ENCODE results near the gene GGT1. TPM values are rescaled to one million over a fixed set of nuclear protein-coding genes. Genes with fewer than 3 reads are reported as not detected.
"Not testable (repeated sequence)": the region's sequence is repeated elsewhere in the genome, so short reads cannot be mapped to it uniquely, and the experiment has no call there.

GGT1 gene
- total RNA-seq, 1 experiment from 2014 or later, result 2.8 TPM

GRCh38 chr22:24589518-24590030 is 13.4 kb upstream of the GGT1 start:
- Histone ChIP-seq H3K4me3 (no peak overlapping the region), H3K4me1 (peaks cover 17% of the 10 kb centered on the region), H3K27me3 (no peaks in the 10 kb centered on the region), H3K27ac (no peak overlapping the region), H3K9me3 (replicated peaks) (no peaks in the 10 kb centered on the region), H3K36me3 (no peaks in the 10 kb centered on the region)
- no peak for DNase-seq

GRCh38 chr22:24590596-24591173 is 12.3 kb upstream of the GGT1 start:
- Histone ChIP-seq H3K27me3 (no peaks in the 10 kb centered on the region), H3K4me3 (no peak overlapping the region), H3K4me1 (peaks cover 17% of the 10 kb centered on the region), H3K27ac (no peak overlapping the region), H3K9me3 (replicated peaks) (no peaks in the 10 kb centered on the region), H3K36me3 (no peaks in the 10 kb centered on the region)
- no peak for DNase-seq

GRCh38 chr22:24591286-24591830 is 11.6 kb upstream of the GGT1 start:
- Histone ChIP-seq H3K4me3 (no peak overlapping the region), H3K27ac (no peak overlapping the region), H3K27me3 (no peaks in the 10 kb centered on the region), H3K4me1 (peaks cover 17% of the 10 kb centered on the region), H3K36me3 (no peaks in the 10 kb centered on the region), H3K9me3 (replicated peaks) (no peaks in the 10 kb centered on the region)
- no peak for DNase-seq

- Histone ChIP-seq H3K27ac (no peak overlapping the region), H3K27me3 (no peaks in the 10 kb centered on the region), H3K4me1 (peaks cover 17% of the 10 kb centered on the region), H3K4me3 (no peak overlapping the region), H3K9me3 (replicated peaks) (no peaks in the 10 kb centered on the region), H3K36me3 (no peaks in the 10 kb centered on the region)
- DNase-seq, result no peak
Observed at GRCh38 chr22:24592058-24592850, 10.7 kb upstream of the GGT1 start.

- no peak for DNase-seq
- Histone ChIP-seq H3K4me1 (peaks cover 14% of the 10 kb centered on the region), H3K9me3 (replicated peaks) (no peaks in the 10 kb centered on the region), H3K36me3 (no peaks in the 10 kb centered on the region), H3K27ac (no peak within 1 kb of the TSS), H3K27me3 (no peaks in the 10 kb centered on the region), H3K4me3 (no peak within 1 kb of the TSS)
Observed at GRCh38 chr22:24592851-24593558, 10.0 kb upstream of the GGT1 start, which contains the start of gene LRRC75B. Gene LRRC75B, minus strand, starts transcription at chr22:24593073. Its CDS starts 34 bp downstream, at chr22:24593039.

GRCh38 chr22:24593559-24593835 is 9.5 kb upstream of the GGT1 start:
- not testable (repeated sequence) for DNase-seq

GRCh38 chr22:24593836-24594568 is 9.0 kb upstream of the GGT1 start:
- Histone ChIP-seq H3K4me3 (no peak overlapping the region), H3K27ac (no peak overlapping the region), H3K9me3 (replicated peaks) (no peaks in the 10 kb centered on the region), H3K4me1 (peaks cover 7% of the 10 kb centered on the region), H3K36me3 (no peaks in the 10 kb centered on the region), H3K27me3 (no peaks in the 10 kb centered on the region)
- no peak for DNase-seq

More at GRCh38 chr22:24593559-24593835, 9.5 kb upstream of the GGT1 start:
- not testable (repeated sequence) for H3K9me3 ChIP-seq (replicated peaks); H3K27me3 ChIP-seq; H3K4me1 ChIP-seq; H3K27ac ChIP-seq; H3K4me3 ChIP-seq; H3K36me3 ChIP-seq

GRCh38 chr22:24594569-24595120 is 8.3 kb upstream of the GGT1 start:
- no peak overlapping the region for H3K4me3 ChIP-seq
- H3K4me1 ChIP-seq, result peaks cover 3% of the 10 kb centered on the region; the same call in 1 of the 2 replicates
- no peaks in the 10 kb centered on the region for H3K36me3 ChIP-seq
- H3K27me3 ChIP-seq, result no peaks in the 10 kb centered on the region
- no peak overlapping the region for H3K27ac ChIP-seq
- H3K9me3 ChIP-seq (replicated peaks), result no peaks in the 10 kb centered on the region
- no peak for DNase-seq

- H3K4me3 ChIP-seq, result no peak overlapping the region
- H3K36me3 ChIP-seq, result no peaks in the 10 kb centered on the region
Observed at GRCh38 chr22:24595228-24595627, 7.8 kb upstream of the GGT1 start.

GRCh38 chr22:24595863-24596262 is 7.1 kb upstream of the GGT1 start:
- no peaks in the 10 kb centered on the region for H3K9me3 ChIP-seq (replicated peaks)
- no peak overlapping the region for H3K27ac ChIP-seq
- no peaks in the 10 kb centered on the region for H3K27me3 ChIP-seq
- H3K4me1 ChIP-seq, result no peaks in the 10 kb centered on the region
- H3K4me3 ChIP-seq, result no peak overlapping the region
- H3K36me3 ChIP-seq, result no peaks in the 10 kb centered on the region
- DNase-seq, result no peak

More at GRCh38 chr22:24595228-24595627, 7.8 kb upstream of the GGT1 start:
- DNase-seq, result no peak
- Histone ChIP-seq H3K27ac (no peak overlapping the region), H3K9me3 (replicated peaks) (no peaks in the 10 kb centered on the region), H3K27me3 (no peaks in the 10 kb centered on the region), H3K4me1 (no peaks in the 10 kb centered on the region)

GRCh38 chr22:24597076-24597475 is 5.9 kb upstream of the GGT1 start:
- H3K4me3 ChIP-seq; H3K27ac ChIP-seq; H3K27me3 ChIP-seq; H3K9me3 ChIP-seq (replicated peaks); H3K36me3 ChIP-seq; H3K4me1 ChIP-seq; DNase-seq: not testable (repeated sequence)

GRCh38 chr22:24599514-24599913 is 3.5 kb upstream of the GGT1 start:
- H3K36me3 ChIP-seq, result no peaks in the 10 kb centered on the region

GRCh38 chr22:24599958-24600715 is 2.9 kb upstream of the GGT1 start:
- not testable (repeated sequence) for H3K36me3 ChIP-seq; H3K27me3 ChIP-seq; H3K9me3 ChIP-seq (replicated peaks); DNase-seq; H3K4me1 ChIP-seq; H3K4me3 ChIP-seq; H3K27ac ChIP-seq

More at GRCh38 chr22:24599514-24599913, 3.5 kb upstream of the GGT1 start:
- Histone ChIP-seq H3K27ac (no peak overlapping the region), H3K4me3 (no peak overlapping the region), H3K4me1 (peaks cover 7% of the 10 kb centered on the region), H3K27me3 (no peaks in the 10 kb centered on the region), H3K9me3 (replicated peaks) (no peaks in the 10 kb centered on the region)
- DNase-seq, result no peak

All from SJCRH30 (cell line).